GM12864 (cell line): ENCODE results near the gene PFDN1.

Experiments used
- DNase-seq: peaks from one replicate; pipeline ENCODE4 v3.0.0-alpha.2; 2011; ENCODE audit warnings: low read depth
- H3K4me3 ChIP-seq: 2 replicates; pipeline ENCODE4 v1.5.1; 2011; ENCODE audit warnings: mild to moderate bottlenecking, low read depth, low read length, control low read depth
- CTCF ChIP-seq: IDR thresholded peaks from 2 replicates; pipeline ENCODE4 v1.5.1; 2011; ENCODE audit warnings: low read depth, mild to moderate bottlenecking, moderate library complexity, low read length, control low read depth, inconsistent platforms; ENCODE audit errors: missing control alignments

PFDN1 gene

GRCh38 chr5:140321796-140322195, 18.9 kb upstream of the PFDN1 start:
- H3K4me3 ChIP-seq, result no peak overlapping the region
- DNase-seq, result no peak

GRCh38 chr5:140319833-140320232, 16.9 kb upstream of the PFDN1 start:
- H3K4me3 ChIP-seq, result no peak overlapping the region
- no peak for DNase-seq
- no peak for TF ChIP-seq CTCF

More at GRCh38 chr5:140321796-140322195, 18.9 kb upstream of the PFDN1 start:
- TF ChIP-seq CTCF, result no peak

- no peak overlapping the region for H3K4me3 ChIP-seq
- no peak for DNase-seq
- no peak for TF ChIP-seq CTCF
Measured at GRCh38 chr5:140318792-140319191, 15.9 kb upstream of the PFDN1 start.

GRCh38 chr5:140317859-140318258, 15.0 kb upstream of the PFDN1 start:
- TF ChIP-seq CTCF, result no peak
- no peak for DNase-seq
- no peak overlapping the region for H3K4me3 ChIP-seq

GRCh38 chr5:140312791-140313189, 9.9 kb upstream of the PFDN1 start:
- H3K4me3 ChIP-seq, result no peak overlapping the region
- no peak for TF ChIP-seq CTCF
- no peak for DNase-seq

- no peak for DNase-seq
- TF ChIP-seq CTCF, result no peak
- no peak overlapping the region for H3K4me3 ChIP-seq
Measured at GRCh38 chr5:140312067-140312790, 9.3 kb upstream of the PFDN1 start.

- no peak for DNase-seq
- H3K4me3 ChIP-seq, result no peak overlapping the region
- no peak for TF ChIP-seq CTCF
Measured at GRCh38 chr5:140311011-140311467, 8.1 kb upstream of the PFDN1 start.
